Stimulated activated CD4-positive, alpha-beta T cell treated with anti-CD3 and anti-CD28 coated beads, Interleukin-4, amount 100 ng/mL, for 48 hours (primary cell): ENCODE data around the gene CHAMP1.

ENCODE experiments used
- DNase-seq, 2 donors: peaks; one replicate each; pipeline ENCODE4 v3.0.0-alpha.2; 2020; ENCODE audit warnings: low read depth in 2 of 2

Gene CHAMP1

GRCh38 chr13:114298866-114299265, 15.4 kb upstream of the CHAMP1 start:
- DNase-seq, result no peak

- DNase-seq, result no peak
These were observed 14.5 kb upstream of the CHAMP1 start for GRCh38 chr13:114299604-114300305.

GRCh38 chr13:114303700-114304327, 10.5 kb upstream of the CHAMP1 start:
- DNase-seq, result no peak

GRCh38 chr13:114304346-114305034, 9.8 kb upstream of the CHAMP1 start:
- no peak for DNase-seq

GRCh38 chr13:114309086-114309485, 5.2 kb upstream of the CHAMP1 start:
- DNase-seq, result no peak

- DNase-seq, result no peak
These were observed 4.4 kb upstream of the CHAMP1 start for GRCh38 chr13:114309806-114310410.

GRCh38 chr13:114310956-114311355, 3.3 kb upstream of the CHAMP1 start:
- DNase-seq, result no peak

GRCh38 chr13:114311387-114311786, 2.9 kb upstream of the CHAMP1 start:
- no peak for DNase-seq

GRCh38 chr13:114311908-114312307, 2.4 kb upstream of the CHAMP1 start:
- no peak for DNase-seq

- DNase-seq, result peak; percentile 44
These were observed 1.0 kb upstream of the CHAMP1 start for GRCh38 chr13:114313061-114313860.

GRCh38 chr13:114315074-114315785, 927 bp downstream of the CHAMP1 start:
- DNase-seq, result no peak

- DNase-seq, result no peak
These were observed 4.3 kb downstream of the CHAMP1 start for GRCh38 chr13:114318624-114319023.

- no peak for DNase-seq
These were observed 5.2 kb downstream of the CHAMP1 start for GRCh38 chr13:114319441-114319913.

GRCh38 chr13:114320065-114320464, 5.8 kb downstream of the CHAMP1 start:
- DNase-seq, result no peak

GRCh38 chr13:114321256-114321655, 7.0 kb downstream of the CHAMP1 start:
- no peak for DNase-seq

GRCh38 chr13:114323349-114323748, 9.0 kb downstream of the CHAMP1 start:
- no peak for DNase-seq

- no peak for DNase-seq
These were observed 10.0 kb downstream of the CHAMP1 start for GRCh38 chr13:114324334-114324733.

GRCh38 chr13:114325729-114326128, 11.4 kb downstream of the CHAMP1 start:
- DNase-seq, result no peak

- no peak for DNase-seq
These were observed 13.7 kb downstream of the CHAMP1 start for GRCh38 chr13:114328034-114328433.

GRCh38 chr13:114328595-114328994, 14.3 kb downstream of the CHAMP1 start:
- DNase-seq, result no peak

GRCh38 chr13:114330086-114330485, 15.8 kb downstream of the CHAMP1 start:
- DNase-seq, result no peak
